ENCODE data around the gene GCGR.

The GCGR gene

GRCh38 chr17:81845881-81846742, 42.2 kb downstream of the GCGR start:
- H3K4me3 ChIP-seq (ENCODE audit: low read depth, low read length) = no peak overlapping the region

- no peak overlapping the region for H3K4me3 ChIP-seq (ENCODE audit: low read depth, low read length)
These were observed 43.1 kb downstream of the GCGR start for GRCh38 chr17:81846743-81847689.

- no peak overlapping the region for H3K4me3 ChIP-seq (ENCODE audit: low read depth, low read length)
These were observed 45.5 kb downstream of the GCGR start for GRCh38 chr17:81849457-81849856.

- no peak overlapping the region for H3K4me3 ChIP-seq (ENCODE audit: low read depth, low read length)
These were observed 47.5 kb downstream of the GCGR start for GRCh38 chr17:81851423-81851822.

- no peak overlapping the region for H3K4me3 ChIP-seq (ENCODE audit: low read depth, low read length)
These were observed 48.3 kb downstream of the GCGR start for GRCh38 chr17:81852237-81852636.

- H3K4me3 ChIP-seq (ENCODE audit: low read depth, low read length) = no peak overlapping the region
These were observed 51.2 kb downstream of the GCGR start for GRCh38 chr17:81854974-81855774.

- no peak overlapping the region for H3K4me3 ChIP-seq (ENCODE audit: low read depth, low read length)
These were observed 54.4 kb downstream of the GCGR start for GRCh38 chr17:81858170-81858966.

- peak overlapping the region; percentile 83 for H3K4me3 ChIP-seq (ENCODE audit: low read depth, low read length)
These were observed 55.3 kb downstream of the GCGR start for GRCh38 chr17:81858967-81859905.

GRCh38 chr17:81859906-81860755, 56.2 kb downstream of the GCGR start, which contains the start of gene P4HB:
Gene P4HB, minus strand, starts transcription at chr17:81860535. Its CDS starts 64 bp downstream, at chr17:81860471.
- H3K4me3 ChIP-seq (ENCODE audit: low read depth, low read length) = peak within 1 kb of the TSS; percentile 92

GRCh38 chr17:81860756-81861568, 57.0 kb downstream of the GCGR start:
- peak overlapping the region; percentile 92 for H3K4me3 ChIP-seq (ENCODE audit: low read depth, low read length)

- no peak overlapping the region for H3K4me3 ChIP-seq (ENCODE audit: low read depth, low read length)
These were observed 59.2 kb downstream of the GCGR start for GRCh38 chr17:81863123-81863675.
